Measurements from ENCODE around the gene MARCHF10. TPM values are rescaled to one million over a fixed set of nuclear protein-coding genes. Genes with fewer than 3 reads are reported as not detected.

Gene MARCHF10
- total RNA-seq, 4 donors from 2014 or later = under 0.01 to 0.41 (median 0.18) TPM; not detected in 1

- Histone ChIP-seq H3K9me3 (no peaks in the 10 kb centered on the region), H3K36me3 (no peaks in the 10 kb centered on the region), H3K27ac (no peak overlapping the region), H3K4me3 (no peak overlapping the region), H3K4me1 (no peaks in the 10 kb centered on the region), H3K27me3 (no peaks in the 10 kb centered on the region)
- TF ChIP-seq POLR2A (IDR thresholded peaks at IDR 0.05) = no peak
- TF ChIP-seq, protein P1, sequence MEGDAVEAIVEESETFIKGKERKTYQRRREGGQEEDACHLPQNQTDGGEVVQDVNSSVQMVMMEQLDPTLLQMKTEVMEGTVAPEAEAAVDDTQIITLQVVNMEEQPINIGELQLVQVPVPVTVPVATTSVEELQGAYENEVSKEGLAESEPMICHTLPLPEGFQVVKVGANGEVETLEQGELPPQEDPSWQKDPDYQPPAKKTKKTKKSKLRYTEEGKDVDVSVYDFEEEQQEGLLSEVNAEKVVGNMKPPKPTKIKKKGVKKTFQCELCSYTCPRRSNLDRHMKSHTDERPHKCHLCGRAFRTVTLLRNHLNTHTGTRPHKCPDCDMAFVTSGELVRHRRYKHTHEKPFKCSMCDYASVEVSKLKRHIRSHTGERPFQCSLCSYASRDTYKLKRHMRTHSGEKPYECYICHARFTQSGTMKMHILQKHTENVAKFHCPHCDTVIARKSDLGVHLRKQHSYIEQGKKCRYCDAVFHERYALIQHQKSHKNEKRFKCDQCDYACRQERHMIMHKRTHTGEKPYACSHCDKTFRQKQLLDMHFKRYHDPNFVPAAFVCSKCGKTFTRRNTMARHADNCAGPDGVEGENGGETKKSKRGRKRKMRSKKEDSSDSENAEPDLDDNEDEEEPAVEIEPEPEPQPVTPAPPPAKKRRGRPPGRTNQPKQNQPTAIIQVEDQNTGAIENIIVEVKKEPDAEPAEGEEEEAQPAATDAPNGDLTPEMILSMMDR (IDR thresholded peaks at IDR 0.05) = no peak
- no peak for DNase-seq
- intact Hi-C loops (cut with DNase I; ENCODE audit: low total_unique reads) = no loop called here
Measured at GRCh38 chr17:62714016-62714777, 93.9 kb downstream of the MARCHF10 start.

- intact Hi-C loops (cut with DNase I; ENCODE audit: low total_unique reads) = no loop called here
- Histone ChIP-seq H3K27me3 (no peaks in the 10 kb centered on the region), H3K4me1 (no peaks in the 10 kb centered on the region), H3K9me3 (no peaks in the 10 kb centered on the region), H3K36me3 (no peaks in the 10 kb centered on the region), H3K4me3 (no peak overlapping the region), H3K27ac (no peak overlapping the region)
- TF ChIP-seq POLR2A (IDR thresholded peaks at IDR 0.05) = no peak
- TF ChIP-seq, protein P1 (IDR thresholded peaks at IDR 0.05) = no peak
- DNase-seq = no peak
Measured at GRCh38 chr17:62713086-62713881, 94.8 kb downstream of the MARCHF10 start.

DNA sequence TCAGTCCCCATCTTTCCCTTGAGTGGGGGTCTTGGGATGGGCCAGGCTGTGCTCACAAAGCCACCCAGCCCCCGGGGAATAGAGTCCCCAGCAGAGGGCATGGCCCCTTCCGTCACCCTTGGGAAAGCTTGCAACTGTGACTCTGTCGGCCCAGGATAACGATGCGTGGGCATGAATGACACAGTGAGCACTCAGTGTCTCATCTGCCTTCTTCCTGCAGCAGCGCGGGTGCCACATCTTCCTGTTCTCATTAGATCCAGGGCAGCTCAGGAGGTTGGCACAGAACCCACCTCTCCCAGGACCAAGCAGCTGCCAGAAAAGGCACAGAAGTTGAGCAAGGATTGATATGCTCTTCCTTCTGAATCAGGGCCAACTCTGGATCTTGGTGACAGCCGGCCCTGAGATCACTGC lies 95.9 kb downstream of the MARCHF10 start:
- intact Hi-C loops (cut with DNase I; ENCODE audit: low total_unique reads) = no loop called here
- Histone ChIP-seq H3K27ac (no peak overlapping the region), H3K4me3 (no peak overlapping the region), H3K9me3 (no peaks in the 10 kb centered on the region), H3K27me3 (no peaks in the 10 kb centered on the region), H3K4me1 (no peaks in the 10 kb centered on the region), H3K36me3 (no peaks in the 10 kb centered on the region)
- TF ChIP-seq, protein P1 (IDR thresholded peaks at IDR 0.05) = no peak
- TF ChIP-seq POLR2A (IDR thresholded peaks at IDR 0.05) = no peak
- no peak for DNase-seq

- no peaks in the 10 kb centered on the region for H3K27me3 ChIP-seq
- H3K9me3 ChIP-seq = no peaks in the 10 kb centered on the region
- no peak overlapping the region for H3K27ac ChIP-seq
- H3K4me1 ChIP-seq = peaks cover 0 to under 1% of the 10 kb centered on the region in 2 donors
- no peak for TF ChIP-seq POLR2A (IDR thresholded peaks at IDR 0.05)
- TF ChIP-seq, protein P1 (IDR thresholded peaks at IDR 0.05) = no peak
- H3K4me3 ChIP-seq = no peak overlapping the region
- no peak for DNase-seq
- intact Hi-C loops (cut with DNase I; ENCODE audit: low total_unique reads) = loop anchor here (10.0 kb wide), 1 partner anchor 256 kb away; the partner anchor contains the start of gene TANC2
- no peaks in the 10 kb centered on the region for H3K36me3 ChIP-seq
Measured at GRCh38 chr17:62708587-62708986, 99.5 kb downstream of the MARCHF10 start.

DNA sequence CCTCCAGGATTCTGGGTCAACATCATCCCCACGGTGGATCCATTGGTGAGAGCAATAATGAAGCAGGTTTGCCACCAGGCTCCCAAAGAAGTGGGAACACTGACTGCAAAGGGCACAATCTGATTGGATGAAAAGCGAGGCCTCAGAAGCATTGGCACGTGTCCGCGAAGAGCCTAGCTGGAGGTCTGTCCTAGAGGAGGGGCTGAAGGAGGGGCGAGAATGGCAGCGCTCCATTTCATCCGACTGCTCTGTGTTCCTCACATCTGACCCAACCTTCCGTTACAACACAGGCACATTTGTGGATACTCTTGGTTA lies 100.7 kb downstream of the MARCHF10 start:
- Histone ChIP-seq H3K4me3 (no peak overlapping the region), H3K9me3 (no peaks in the 10 kb centered on the region), H3K4me1 (peaks cover 0 to 5% of the 10 kb centered on the region in 2 donors), H3K27ac (no peak overlapping the region), H3K27me3 (no peaks in the 10 kb centered on the region), H3K36me3 (no peaks in the 10 kb centered on the region)
- DNase-seq = no peak
- TF ChIP-seq, protein P1 (IDR thresholded peaks at IDR 0.05) = no peak
- no peak for TF ChIP-seq POLR2A (IDR thresholded peaks at IDR 0.05)
- intact Hi-C loops (cut with DNase I; ENCODE audit: low total_unique reads) = loop anchor here (10.0 kb wide), 1 partner anchor 257 kb away; the partner anchor contains the start of gene TANC2
